C4-2B (cell line): ENCODE data around the gene BORCS5.

Source experiments
- CTCF ChIP-seq: fragments of 450-650 bp; conservative IDR thresholded peaks from 2 replicates; pipeline ENCODE4 v1.5.1; 2017; ENCODE audit warnings: mild to moderate bottlenecking
- ZFX ChIP-seq: fragments of 450-650 bp; IDR thresholded peaks from 2 replicates; pipeline ENCODE4 v1.6.1; 2017

GRCh38 chr12:12439636-12440035, 82.8 kb downstream of the BORCS5 start:
- TF ChIP-seq CTCF (no peak), ZFX (no peak)
